Chondrocyte (in vitro differentiated cells): ENCODE results near the gene MRPS25. TPM values are rescaled to one million over a fixed set of nuclear protein-coding genes. Genes with fewer than 3 reads are reported as not detected.

ENCODE experiments used
- DNase-seq: peaks from one replicate; pipeline ENCODE4 v3.0.0; 2021; ENCODE audit warnings: mixed read lengths, low spot score
- H3K27ac Mint-ChIP-seq: one replicate; pipeline ENCODE4 v1.8.0; 2021; ENCODE audit warnings: mild to moderate bottlenecking, moderate library complexity, mixed read lengths; ENCODE audit not compliant: unreplicated experiment
- H3K27me3 Mint-ChIP-seq: 2 replicates; pipeline ENCODE4 v1.8.0; 2021; ENCODE audit warnings: low read depth, mixed read lengths
- H3K36me3 Mint-ChIP-seq: 2 replicates; pipeline ENCODE4 v1.8.0; 2021; ENCODE audit warnings: low read depth, mixed read lengths
- H3K4me1 Mint-ChIP-seq: 2 replicates; pipeline ENCODE4 v1.8.0; 2021; ENCODE audit warnings: low read depth, mild to moderate bottlenecking, mixed read lengths
- H3K4me3 Mint-ChIP-seq: one replicate; pipeline ENCODE4 v1.8.0; 2021; ENCODE audit warnings: mild to moderate bottlenecking, moderate library complexity, mixed read lengths; ENCODE audit not compliant: unreplicated experiment
- H3K9me3 Mint-ChIP-seq: 2 replicates; pipeline ENCODE4 v1.8.0; 2021; ENCODE audit warnings: low read depth, mixed read lengths
- total RNA-seq: library from RNA; stranded (reverse); gene quantifications from 3 replicates; pipeline ENCODE4 v1.2.1, GENCODE V29; 2021
- TF ChIP-seq, protein P1 (sequence below): fragments of 200-600 bp; sonication (generic); IDR thresholded peaks from 2 replicates; pipeline ENCODE4 v1.5.0; 2021; ENCODE audit warnings: antibody characterized with exemption, mild to moderate bottlenecking, moderate library complexity

MRPS25 gene
- total RNA-seq, 1 donor from 2014 or later = 29.5 TPM

DNA sequence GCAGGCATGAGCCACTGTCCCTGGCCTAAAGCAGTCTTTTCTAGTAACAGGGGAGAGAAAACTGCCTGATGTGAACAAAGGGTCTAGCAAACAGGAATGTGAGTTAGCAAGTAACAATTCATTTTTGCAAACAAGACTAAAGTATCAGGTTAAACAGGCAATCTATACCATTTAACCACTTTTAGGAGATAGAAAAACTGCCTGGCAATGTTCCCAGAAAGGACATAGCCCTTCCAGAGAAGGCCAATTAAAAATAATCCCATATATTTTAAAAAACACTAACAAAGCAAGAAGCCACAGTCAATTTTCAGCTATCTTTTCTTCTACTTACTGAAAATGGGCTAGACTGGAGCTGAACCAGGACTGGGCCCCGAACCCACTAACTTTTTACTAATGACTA is 27.6 kb upstream of the MRPS25 start:
- no peak overlapping the region for H3K27ac Mint-ChIP-seq
- TF ChIP-seq, protein P1, sequence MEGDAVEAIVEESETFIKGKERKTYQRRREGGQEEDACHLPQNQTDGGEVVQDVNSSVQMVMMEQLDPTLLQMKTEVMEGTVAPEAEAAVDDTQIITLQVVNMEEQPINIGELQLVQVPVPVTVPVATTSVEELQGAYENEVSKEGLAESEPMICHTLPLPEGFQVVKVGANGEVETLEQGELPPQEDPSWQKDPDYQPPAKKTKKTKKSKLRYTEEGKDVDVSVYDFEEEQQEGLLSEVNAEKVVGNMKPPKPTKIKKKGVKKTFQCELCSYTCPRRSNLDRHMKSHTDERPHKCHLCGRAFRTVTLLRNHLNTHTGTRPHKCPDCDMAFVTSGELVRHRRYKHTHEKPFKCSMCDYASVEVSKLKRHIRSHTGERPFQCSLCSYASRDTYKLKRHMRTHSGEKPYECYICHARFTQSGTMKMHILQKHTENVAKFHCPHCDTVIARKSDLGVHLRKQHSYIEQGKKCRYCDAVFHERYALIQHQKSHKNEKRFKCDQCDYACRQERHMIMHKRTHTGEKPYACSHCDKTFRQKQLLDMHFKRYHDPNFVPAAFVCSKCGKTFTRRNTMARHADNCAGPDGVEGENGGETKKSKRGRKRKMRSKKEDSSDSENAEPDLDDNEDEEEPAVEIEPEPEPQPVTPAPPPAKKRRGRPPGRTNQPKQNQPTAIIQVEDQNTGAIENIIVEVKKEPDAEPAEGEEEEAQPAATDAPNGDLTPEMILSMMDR = no peak
- H3K9me3 Mint-ChIP-seq = no peaks in the 10 kb centered on the region
- H3K4me3 Mint-ChIP-seq = no peak overlapping the region
- no peaks in the 10 kb centered on the region for H3K27me3 Mint-ChIP-seq
- no peak for DNase-seq
- H3K4me1 Mint-ChIP-seq = peaks cover 11% of the 10 kb centered on the region
- H3K36me3 Mint-ChIP-seq = peaks cover 14% of the 10 kb centered on the region

DNA sequence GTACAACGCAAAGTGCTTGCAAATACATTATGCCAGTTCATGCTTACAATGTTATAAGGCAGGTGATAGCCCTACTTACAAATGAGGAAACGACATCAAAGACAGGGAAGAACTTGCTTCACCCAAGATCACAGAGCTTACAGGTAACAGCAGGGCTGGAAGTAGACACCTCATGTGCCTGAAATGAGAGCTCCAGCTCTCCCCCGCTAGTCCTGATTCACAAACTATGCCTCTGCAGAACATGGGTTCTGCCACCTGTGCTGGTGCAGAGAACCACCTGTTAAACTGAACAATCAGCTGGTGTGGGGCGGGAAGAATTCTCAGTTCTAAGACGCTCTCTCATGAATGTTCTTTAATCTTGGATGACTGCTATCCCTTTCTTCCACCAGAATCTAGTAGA is 26.5 kb upstream of the MRPS25 start:
- no peak for DNase-seq
- Mint-ChIP-seq H3K4me3 (no peak overlapping the region), H3K36me3 (peaks cover 14% of the 10 kb centered on the region), H3K27ac (no peak overlapping the region), H3K27me3 (no peaks in the 10 kb centered on the region), H3K4me1 (peaks cover 4% of the 10 kb centered on the region), H3K9me3 (no peaks in the 10 kb centered on the region)
- TF ChIP-seq, protein P1 = no peak

DNA sequence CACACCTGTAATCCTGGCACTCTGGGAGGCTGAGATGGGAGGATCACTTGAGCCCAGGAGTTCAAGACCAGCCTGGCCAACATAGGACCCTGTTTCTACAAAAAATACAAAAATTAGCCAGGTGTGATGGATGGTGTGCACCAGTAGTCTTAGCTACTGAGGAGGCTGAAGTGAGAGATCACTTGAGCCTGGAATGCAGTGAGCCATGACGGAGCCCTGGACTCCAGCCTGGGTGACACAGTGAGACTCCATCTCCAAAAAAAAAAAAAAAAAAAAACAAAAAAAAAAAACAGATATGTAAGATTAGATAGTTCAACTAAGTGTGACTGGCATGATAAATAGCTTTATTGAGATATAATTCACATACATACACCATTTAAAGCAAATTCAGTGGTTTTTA is 24.1 kb upstream of the MRPS25 start:
- Mint-ChIP-seq H3K9me3 (no peaks in the 10 kb centered on the region), H3K4me1 (no peaks in the 10 kb centered on the region), H3K4me3 (no peak overlapping the region), H3K27ac (no peak overlapping the region), H3K36me3 (peaks cover 19% of the 10 kb centered on the region), H3K27me3 (no peaks in the 10 kb centered on the region)
- no peak for DNase-seq
- TF ChIP-seq, protein P1 = no peak

DNA sequence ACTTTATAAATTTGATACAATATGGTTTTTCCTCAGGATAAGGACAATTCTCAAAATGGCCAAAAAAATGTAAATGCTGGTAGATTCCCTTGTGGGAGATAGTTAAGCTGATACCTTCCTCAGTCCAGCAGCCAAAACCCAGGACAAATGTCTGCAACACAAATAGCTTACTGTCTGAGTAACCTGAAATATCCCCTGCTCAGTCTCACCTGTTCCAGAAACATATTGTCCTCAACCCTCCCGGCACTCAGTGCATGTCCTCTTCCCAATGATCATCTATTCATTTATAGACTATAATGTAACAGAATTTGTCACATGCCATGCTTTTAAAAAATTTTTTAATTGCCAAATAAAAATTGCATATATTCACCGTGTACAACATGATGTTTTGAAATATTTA is 21.6 kb upstream of the MRPS25 start:
- H3K36me3 Mint-ChIP-seq = peaks cover 36% of the 10 kb centered on the region
- TF ChIP-seq, protein P1 = no peak
- H3K27me3 Mint-ChIP-seq = no peaks in the 10 kb centered on the region

DNA sequence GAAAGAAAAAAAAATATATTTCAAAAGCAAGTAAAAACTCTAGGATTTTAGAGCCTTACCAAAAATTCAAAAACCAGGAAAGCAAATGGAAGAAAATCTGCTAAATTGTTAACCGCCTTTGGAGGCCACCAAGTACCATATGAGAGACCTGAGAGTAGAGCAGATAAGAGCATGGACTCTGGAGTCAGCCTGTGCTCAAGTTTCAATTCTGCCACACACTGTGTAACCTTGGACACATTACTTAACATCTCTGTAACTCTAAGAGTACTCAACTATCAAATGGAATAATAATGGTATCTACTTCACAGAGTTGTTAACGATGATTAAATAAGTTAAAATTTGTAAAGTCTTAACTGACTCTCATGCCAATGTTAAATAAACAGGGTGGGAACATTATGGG is 21.1 kb upstream of the MRPS25 start:
- Mint-ChIP-seq H3K9me3 (no peaks in the 10 kb centered on the region), H3K36me3 (peaks cover 38% of the 10 kb centered on the region), H3K4me1 (no peaks in the 10 kb centered on the region)

More for the DNA sequence above, 21.6 kb upstream of the MRPS25 start:
- Mint-ChIP-seq H3K27ac (no peak overlapping the region), H3K4me3 (no peak overlapping the region), H3K4me1 (no peaks in the 10 kb centered on the region), H3K9me3 (no peaks in the 10 kb centered on the region)
- DNase-seq = no peak

More for the DNA sequence above, 21.1 kb upstream of the MRPS25 start:
- H3K27ac Mint-ChIP-seq = no peak overlapping the region
- no peak for DNase-seq
- TF ChIP-seq, protein P1 = no peak
- H3K27me3 Mint-ChIP-seq = no peaks in the 10 kb centered on the region
- H3K4me3 Mint-ChIP-seq = no peak overlapping the region
